NB4 (cell line): ENCODE measurements around the gene THOC6.

Experiments
- DNase-seq: peaks from one replicate; pipeline ENCODE4 v3.0.0; 2010; ENCODE audit warnings: low read depth
- H3K4me3 ChIP-seq: one replicate; pipeline ENCODE4 v1.5.1; 2011; ENCODE audit warnings: mild to moderate bottlenecking, low read depth, low read length, moderate library complexity
- CTCF ChIP-seq: IDR thresholded peaks from one replicate; pipeline ENCODE4 v1.5.1; 2012; ENCODE audit warnings: low read depth, low read length
- MAX ChIP-seq: IDR thresholded peaks from 2 replicates; pipeline ENCODE4 v1.6.1; 2011; ENCODE audit warnings: low read depth, low read length
- MYC ChIP-seq: IDR thresholded peaks from 2 replicates; pipeline ENCODE4 v1.6.1; 2011; ENCODE audit warnings: low read depth, low read length
- POLR2A ChIP-seq: IDR thresholded peaks from 2 replicates; pipeline ENCODE4 v1.6.1; 2011; ENCODE audit warnings: mild to moderate bottlenecking; ENCODE audit not compliant: insufficient read length; ENCODE audit errors: extremely low read depth

Gene THOC6

DNA sequence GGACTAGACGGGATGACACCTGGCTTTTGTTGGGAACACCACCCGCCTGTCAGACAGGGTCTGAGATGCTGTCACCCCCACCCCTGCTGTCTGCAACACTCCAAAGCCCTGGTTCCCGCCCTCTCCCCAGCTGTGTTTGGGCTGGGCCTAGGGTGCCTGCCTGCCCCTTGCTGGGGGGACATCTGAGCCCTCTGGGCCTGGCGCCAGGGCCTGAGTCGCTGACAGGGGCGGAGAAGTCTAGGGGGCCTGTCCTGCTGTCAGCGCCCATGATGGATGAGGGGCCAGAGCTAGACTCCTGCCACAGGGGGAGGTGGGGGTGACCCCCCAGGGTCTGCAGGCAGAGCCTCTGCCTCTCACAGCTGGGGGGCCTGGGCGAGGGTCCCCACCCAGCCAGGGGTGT is 36.0 kb upstream of the THOC6 start:
- H3K4me3 ChIP-seq, result no peak overlapping the region
- TF ChIP-seq POLR2A (no peak), MYC (no peak), CTCF (no peak), MAX (no peak)
- DNase-seq, result no peak

- no peak for TF ChIP-seq MAX
- TF ChIP-seq POLR2A, result no peak
- no peak for TF ChIP-seq CTCF
- TF ChIP-seq MYC, result no peak
- H3K4me3 ChIP-seq, result no peak overlapping the region
- no peak for DNase-seq
These were observed 35.2 kb upstream of the THOC6 start for GRCh38 chr16:2988590-2989099.

DNA sequence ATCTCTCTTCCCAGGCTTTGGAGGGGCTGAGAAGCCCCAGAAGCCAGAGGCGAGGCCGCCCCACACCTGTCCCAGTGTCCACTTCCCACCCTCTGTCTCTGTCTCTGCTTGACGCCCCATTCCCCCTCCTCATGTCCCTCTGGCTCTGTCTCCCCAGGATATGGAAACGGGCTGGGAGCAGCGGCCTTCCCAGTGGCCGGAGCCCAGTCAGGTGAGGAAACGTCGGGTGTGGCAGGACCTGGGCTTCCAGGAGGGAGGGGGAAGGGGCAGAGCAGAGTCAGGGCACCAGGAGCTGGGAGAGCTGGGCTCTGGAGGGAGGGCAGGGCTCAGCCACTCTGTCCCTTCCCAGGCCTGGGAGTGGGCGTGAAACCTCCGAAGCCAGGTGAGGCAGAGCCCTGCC is 32.9 kb upstream of the THOC6 start:
- H3K4me3 ChIP-seq, result no peak overlapping the region
- TF ChIP-seq MYC (no peak), CTCF (no peak), MAX (no peak), POLR2A (no peak)
- no peak for DNase-seq

GRCh38 chr16:2991566-2992261 is 32.1 kb upstream of the THOC6 start:
- no peak overlapping the region for H3K4me3 ChIP-seq
- TF ChIP-seq CTCF (no peak), MAX (no peak), MYC (no peak), POLR2A (no peak)
- DNase-seq, result no peak

DNA sequence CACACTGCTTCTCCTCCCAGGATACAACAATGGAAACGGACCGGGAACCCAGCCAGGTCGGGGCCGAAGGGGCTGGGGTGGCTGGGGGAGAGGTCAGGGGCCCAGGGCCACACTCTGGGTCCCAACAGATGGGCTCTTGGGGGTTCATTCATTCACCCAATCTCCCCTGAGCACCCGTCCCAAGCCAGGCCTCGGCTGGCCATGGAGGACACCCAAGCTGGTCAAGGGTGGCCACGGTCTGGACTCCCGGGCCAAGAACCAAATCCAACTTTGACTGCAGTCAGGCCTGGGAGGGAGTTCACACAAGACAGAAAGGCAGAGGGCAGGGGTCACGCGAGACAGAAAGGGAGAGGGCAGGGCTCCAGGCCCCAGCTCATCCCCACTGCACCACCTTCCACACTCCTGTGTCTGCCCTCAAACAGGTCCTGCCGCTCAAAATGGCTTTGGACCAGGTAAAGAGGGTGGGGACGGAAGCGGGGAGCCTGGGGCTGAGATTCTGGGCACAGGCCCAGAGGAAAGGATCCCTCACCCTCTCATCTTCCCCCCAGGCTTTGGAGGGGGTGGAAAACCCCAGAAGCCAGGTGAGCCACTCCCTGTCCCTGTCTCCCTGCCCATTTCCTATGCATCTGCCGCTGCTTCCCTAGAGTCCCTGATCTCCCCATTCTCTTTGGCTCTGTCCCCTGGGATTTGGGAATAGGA is 31.3 kb upstream of the THOC6 start:
- no peak for DNase-seq
- no peak for TF ChIP-seq POLR2A
- TF ChIP-seq CTCF, result no peak
- no peak for TF ChIP-seq MYC
- TF ChIP-seq MAX, result no peak

More for the DNA sequence above, 31.3 kb upstream of the THOC6 start:
- H3K4me3 ChIP-seq, result no peak overlapping the region
